ENCODE data around the gene CCDC127.
"Not testable (repeated sequence)": the region's sequence is repeated elsewhere in the genome, so short reads cannot be mapped to it uniquely, and the experiment has no call there.

CCDC127 gene

GRCh38 chr5:233426-233825, 15.5 kb upstream of the CCDC127 start:
- DNase-seq = not testable (repeated sequence)

GRCh38 chr5:231661-232060, 13.7 kb upstream of the CCDC127 start:
- DNase-seq = no peak

GRCh38 chr5:230711-231110, 12.8 kb upstream of the CCDC127 start:
- DNase-seq = no peak

GRCh38 chr5:228886-229285, 10.9 kb upstream of the CCDC127 start:
- no peak for DNase-seq

- DNase-seq = not testable (repeated sequence)
These were observed 9.4 kb upstream of the CCDC127 start for GRCh38 chr5:227375-227774.

GRCh38 chr5:225334-225733, 7.4 kb upstream of the CCDC127 start:
- no peak for DNase-seq

- no peak for DNase-seq
These were observed 5.8 kb upstream of the CCDC127 start for GRCh38 chr5:223791-224190.

- DNase-seq = not testable (repeated sequence)
These were observed 5.2 kb upstream of the CCDC127 start for GRCh38 chr5:222951-223715.

- no peak for DNase-seq
These were observed 2.0 kb upstream of the CCDC127 start for GRCh38 chr5:219991-220390.

- DNase-seq = peak in 1 of 4 experiments; percentile 6
These were observed 1.5 kb upstream of the CCDC127 start for GRCh38 chr5:219460-219863.

- no peak for DNase-seq
These were observed 721 bp upstream of the CCDC127 start for GRCh38 chr5:218457-219291.

- not testable (repeated sequence) for DNase-seq
These were observed 1.9 kb downstream of the CCDC127 start for GRCh38 chr5:216076-216475.

GRCh38 chr5:215256-215655, 2.7 kb downstream of the CCDC127 start:
- DNase-seq = not testable (repeated sequence)

- DNase-seq = no peak
These were observed 4.1 kb downstream of the CCDC127 start for GRCh38 chr5:213803-214395.

GRCh38 chr5:208449-209114, 9.4 kb downstream of the CCDC127 start:
- no peak for DNase-seq

- no peak for DNase-seq
These were observed 10.4 kb downstream of the CCDC127 start for GRCh38 chr5:207599-207998.

GRCh38 chr5:206927-207536, 10.9 kb downstream of the CCDC127 start:
- no peak for DNase-seq

GRCh38 chr5:206406-206805, 11.5 kb downstream of the CCDC127 start:
- no peak for DNase-seq

GRCh38 chr5:204966-205670, 12.8 kb downstream of the CCDC127 start:
- no peak for DNase-seq

- no peak for DNase-seq
These were observed 13.5 kb downstream of the CCDC127 start for GRCh38 chr5:204462-204861.

GRCh38 chr5:204001-204400, 14.0 kb downstream of the CCDC127 start:
- DNase-seq = no peak

Data from activated CD4-positive, CD25-positive, alpha-beta regulatory T cell (primary cell).